COR-L47 (cell line): Measurements from ENCODE around the gene LRPAP1.

Experiments
- DNase-seq: peaks from one replicate; lab custom pipeline; 2025; lab: John Stamatoyannopoulos, UW

The LRPAP1 gene

GRCh38 chr4:3485011-3485791 is 47.0 kb downstream of the LRPAP1 start:
- no peak for DNase-seq

- DNase-seq, result peak; percentile 83
Measured at GRCh38 chr4:3484057-3484973, 47.9 kb downstream of the LRPAP1 start.

GRCh38 chr4:3483471-3483921 is 48.7 kb downstream of the LRPAP1 start:
- no peak for DNase-seq

GRCh38 chr4:3482707-3483106 is 49.5 kb downstream of the LRPAP1 start:
- DNase-seq, result no peak

- DNase-seq, result peak; percentile 29
Measured at GRCh38 chr4:3481783-3482393, 50.3 kb downstream of the LRPAP1 start.

- DNase-seq, result peak; percentile 87
Measured at GRCh38 chr4:3481113-3481531, 51.1 kb downstream of the LRPAP1 start.

- DNase-seq, result peak; percentile 71
Measured at GRCh38 chr4:3480528-3481112, 51.6 kb downstream of the LRPAP1 start.

GRCh38 chr4:3479358-3480101 is 52.7 kb downstream of the LRPAP1 start:
- DNase-seq, result no peak

- DNase-seq, result no peak
Measured at GRCh38 chr4:3478446-3479357, 53.5 kb downstream of the LRPAP1 start.

- peak; percentile 66 for DNase-seq
Measured at GRCh38 chr4:3477750-3478430, 54.3 kb downstream of the LRPAP1 start.

- no peak for DNase-seq
Measured at GRCh38 chr4:3476936-3477749, 55.1 kb downstream of the LRPAP1 start.

- DNase-seq, result no peak
Measured at GRCh38 chr4:3476341-3476747, 55.9 kb downstream of the LRPAP1 start.

GRCh38 chr4:3475713-3476260 is 56.4 kb downstream of the LRPAP1 start:
- DNase-seq, result no peak

GRCh38 chr4:3475041-3475712 is 57.0 kb downstream of the LRPAP1 start:
- DNase-seq, result no peak

- DNase-seq, result no peak
Measured at GRCh38 chr4:3473996-3474765, 58.0 kb downstream of the LRPAP1 start.

- no peak for DNase-seq
Measured at GRCh38 chr4:3473181-3473950, 58.9 kb downstream of the LRPAP1 start.
